Loucy (cell line): ENCODE data around the gene MORN4.

ENCODE experiments used
- H2AFZ ChIP-seq: fragments of 200-600 bp; sonication (generic); 2 replicates; pipeline ENCODE4 v1.6.0; 2016; ENCODE audit warnings: antibody characterized with exemption, mild to moderate bottlenecking, low read length, moderate library complexity
- H3F3A ChIP-seq: fragments of 200-600 bp; 2 replicates; pipeline ENCODE4 v1.6.0; 2016; ENCODE audit warnings: antibody characterized with exemption, low read depth, mild to moderate bottlenecking
- H3K27me3 ChIP-seq: fragments of 200-600 bp; sonication (generic); 2 replicates; pipeline ENCODE4 v1.6.1; 2014; ENCODE audit warnings: low read length, mild to moderate bottlenecking; ENCODE audit not compliant: insufficient read depth, poor library complexity, severe bottlenecking
- H3K36me3 ChIP-seq: fragments of 200-600 bp; sonication (generic); 2 replicates; pipeline ENCODE4 v1.6.1; 2016; ENCODE audit warnings: low read length; ENCODE audit not compliant: insufficient read depth
- H3K4me1 ChIP-seq: fragments of 200-600 bp; sonication (generic); 2 replicates; pipeline ENCODE4 v1.5.1; 2014; ENCODE audit warnings: low read length, mild to moderate bottlenecking; ENCODE audit not compliant: insufficient read depth, poor library complexity, severe bottlenecking
- H3K4me2 ChIP-seq: fragments of 200-600 bp; sonication (generic); 2 replicates; pipeline ENCODE4 v1.6.0; 2014; ENCODE audit warnings: antibody characterized with exemption, low read length, low read depth, mild to moderate bottlenecking; ENCODE audit not compliant: poor library complexity, severe bottlenecking
- H3K4me3 ChIP-seq: fragments of 200-600 bp; sonication (generic); 2 replicates; pipeline ENCODE4 v1.5.1; 2014; ENCODE audit warnings: low read length, mild to moderate bottlenecking, mixed read lengths; ENCODE audit not compliant: poor library complexity, severe bottlenecking
- H3K79me2 ChIP-seq: fragments of 200-600 bp; sonication (generic); 2 replicates; pipeline ENCODE4 v1.6.1; 2014; ENCODE audit warnings: low read length; ENCODE audit not compliant: insufficient read depth
- H3K9ac ChIP-seq: fragments of 200-600 bp; sonication (generic); 2 replicates; pipeline ENCODE4 v1.6.0; 2014; ENCODE audit warnings: mild to moderate bottlenecking, low read depth, low read length, moderate library complexity; ENCODE audit not compliant: poor library complexity, severe bottlenecking
- H3K9me2 ChIP-seq: fragments of 200-600 bp; sonication (generic); replicated peaks from 2 replicates; pipeline ENCODE4 v1.6.1; 2016; ENCODE audit warnings: low read depth, low read length, mixed read lengths
- H3K9me3 ChIP-seq: fragments of 200-600 bp; sonication (generic); 2 replicates; pipeline ENCODE4 v1.6.1; 2014; ENCODE audit warnings: mild to moderate bottlenecking, antibody characterized with exemption, low read length, low read depth; ENCODE audit not compliant: insufficient read depth
- H4K20me1 ChIP-seq: fragments of 200-600 bp; sonication (generic); 2 replicates; pipeline ENCODE4 v1.6.0; 2014; ENCODE audit warnings: antibody characterized with exemption, low read length, mild to moderate bottlenecking; ENCODE audit not compliant: insufficient read depth, poor library complexity, severe bottlenecking
- CTCF ChIP-seq: fragments of 200-600 bp; sonication (generic); conservative IDR thresholded peaks from 2 replicates; pipeline ENCODE4 v1.5.1; 2014; ENCODE audit warnings: mild to moderate bottlenecking, antibody characterized with exemption, low read length
- EZH2phosphoT487 ChIP-seq: fragments of 200-600 bp; IDR thresholded peaks from 2 replicates; pipeline ENCODE4 v1.6.1; 2018; ENCODE audit warnings: antibody characterized with exemption, mild to moderate bottlenecking, moderate library complexity, borderline replicate concordance

MORN4 gene

DNA sequence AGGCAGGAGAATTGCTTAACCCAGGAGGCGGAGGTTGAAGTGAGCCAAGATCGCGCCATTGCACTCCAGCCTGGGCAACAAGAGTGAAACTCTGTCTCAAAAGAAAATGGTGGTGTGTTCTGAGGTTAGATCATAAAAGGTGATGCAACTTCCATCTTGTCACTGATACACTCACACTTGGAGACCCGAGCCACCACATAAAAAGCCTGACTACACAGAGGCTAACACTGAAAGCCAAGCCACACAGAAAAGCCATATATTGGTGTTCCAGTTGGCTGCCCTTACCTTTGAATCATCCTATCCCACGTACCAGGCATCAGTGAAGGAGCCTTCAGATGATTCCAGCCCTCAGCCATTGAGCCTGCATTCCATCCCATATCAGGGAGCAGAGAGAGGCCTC lies 4.0 kb downstream of the MORN4 start:
- H3K27me3 ChIP-seq = no peaks in the 10 kb centered on the region
- no peaks in the 10 kb centered on the region for H3F3A ChIP-seq
- no peaks in the 10 kb centered on the region for H3K4me1 ChIP-seq
- no peaks in the 10 kb centered on the region for H3K36me3 ChIP-seq
- H2AFZ ChIP-seq = no peak overlapping the region
- TF ChIP-seq EZH2phosphoT487 = no peak
- H4K20me1 ChIP-seq = no peaks in the 10 kb centered on the region
- no peak overlapping the region for H3K4me3 ChIP-seq
- H3K4me2 ChIP-seq = no peak overlapping the region
- no peaks in the 10 kb centered on the region for H3K9me2 ChIP-seq
- H3K9ac ChIP-seq = no peak overlapping the region
- no peaks in the 10 kb centered on the region for H3K79me2 ChIP-seq
- no peaks in the 10 kb centered on the region for H3K9me3 ChIP-seq

- Histone ChIP-seq H3K79me2 (no peaks in the 10 kb centered on the region), H3K9me3 (no peaks in the 10 kb centered on the region), H3K4me3 (no peak overlapping the region), H3K36me3 (no peaks in the 10 kb centered on the region), H3K9me2 (no peaks in the 10 kb centered on the region), H3K4me2 (no peak overlapping the region), H2AFZ (no peak overlapping the region), H3K9ac (no peak overlapping the region), H3K4me1 (no peaks in the 10 kb centered on the region), H3F3A (no peaks in the 10 kb centered on the region), H3K27me3 (no peaks in the 10 kb centered on the region), H4K20me1 (no peaks in the 10 kb centered on the region)
- TF ChIP-seq CTCF = no peak
- no peak for TF ChIP-seq EZH2phosphoT487
Observed at GRCh38 chr10:97628228-97628627, 5.1 kb downstream of the MORN4 start.

GRCh38 chr10:97627731-97628130 lies 5.6 kb downstream of the MORN4 start:
- no peaks in the 10 kb centered on the region for H3K9me2 ChIP-seq
- H3K79me2 ChIP-seq = no peaks in the 10 kb centered on the region
- H4K20me1 ChIP-seq = no peaks in the 10 kb centered on the region
- H3K4me2 ChIP-seq = no peak overlapping the region
- H3K9me3 ChIP-seq = no peaks in the 10 kb centered on the region
- TF ChIP-seq EZH2phosphoT487 (no peak), CTCF (no peak)
- no peaks in the 10 kb centered on the region for H3K4me1 ChIP-seq
- H2AFZ ChIP-seq = no peak overlapping the region
- no peak overlapping the region for H3K9ac ChIP-seq
- no peak overlapping the region for H3K4me3 ChIP-seq
- no peaks in the 10 kb centered on the region for H3K36me3 ChIP-seq
- H3F3A ChIP-seq = no peaks in the 10 kb centered on the region
- H3K27me3 ChIP-seq = no peaks in the 10 kb centered on the region

DNA sequence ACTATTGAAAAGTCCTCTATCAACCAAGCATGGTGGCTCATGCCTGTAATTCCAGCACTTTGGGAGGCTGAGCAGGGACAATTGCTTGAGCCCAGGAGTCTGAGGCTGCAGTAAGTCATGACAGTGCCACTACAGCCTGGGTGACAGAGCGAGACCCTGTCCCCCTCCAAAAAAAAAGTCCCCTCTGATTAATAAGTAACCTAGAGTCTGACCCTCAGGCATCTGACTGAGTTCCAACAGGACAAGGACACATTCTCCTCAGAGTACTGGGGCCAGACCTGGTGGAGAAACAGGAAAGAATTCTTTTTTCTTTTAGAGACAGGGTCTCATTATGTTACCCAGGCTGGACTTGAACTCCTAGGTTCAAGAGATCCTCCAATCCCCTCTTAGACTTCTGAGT lies 10.0 kb downstream of the MORN4 start:
- Histone ChIP-seq H3K27me3 (no peaks in the 10 kb centered on the region), H3K9me2 (no peaks in the 10 kb centered on the region), H3K79me2 (no peaks in the 10 kb centered on the region), H2AFZ (no peak overlapping the region), H3K4me3 (no peak overlapping the region), H3K36me3 (no peaks in the 10 kb centered on the region), H4K20me1 (no peaks in the 10 kb centered on the region), H3K9ac (no peak overlapping the region), H3K4me1 (no peaks in the 10 kb centered on the region), H3K9me3 (no peaks in the 10 kb centered on the region), H3F3A (no peaks in the 10 kb centered on the region), H3K4me2 (no peak overlapping the region)
- TF ChIP-seq CTCF (no peak), EZH2phosphoT487 (no peak)
